Cardiac fibroblast (primary cell): Measurements from ENCODE around the gene NBPF19.
"Not testable (repeated sequence)": the region's sequence is repeated elsewhere in the genome, so short reads cannot be mapped to it uniquely, and the experiment has no call there.

Source experiments
- DNase-seq, 2 donors: peaks; one replicate each; pipeline versions ENCODE4 v3.0.0 to v3.0.0-alpha.2; 2010; ENCODE audit warnings: low read depth in 2 of 2
- H3K4me3 ChIP-seq, 2 donors: replicated peaks in 1 of 2; 1 replicate in 1 of 2; 2 replicates in 1 of 2; pipeline ENCODE4 v1.5.1; 2011; ENCODE audit warnings: low read depth in 2 of 2, low read length in 2 of 2, mild to moderate bottlenecking in 2 of 2, moderate library complexity in 1 of 2

The NBPF19 gene, protein sequence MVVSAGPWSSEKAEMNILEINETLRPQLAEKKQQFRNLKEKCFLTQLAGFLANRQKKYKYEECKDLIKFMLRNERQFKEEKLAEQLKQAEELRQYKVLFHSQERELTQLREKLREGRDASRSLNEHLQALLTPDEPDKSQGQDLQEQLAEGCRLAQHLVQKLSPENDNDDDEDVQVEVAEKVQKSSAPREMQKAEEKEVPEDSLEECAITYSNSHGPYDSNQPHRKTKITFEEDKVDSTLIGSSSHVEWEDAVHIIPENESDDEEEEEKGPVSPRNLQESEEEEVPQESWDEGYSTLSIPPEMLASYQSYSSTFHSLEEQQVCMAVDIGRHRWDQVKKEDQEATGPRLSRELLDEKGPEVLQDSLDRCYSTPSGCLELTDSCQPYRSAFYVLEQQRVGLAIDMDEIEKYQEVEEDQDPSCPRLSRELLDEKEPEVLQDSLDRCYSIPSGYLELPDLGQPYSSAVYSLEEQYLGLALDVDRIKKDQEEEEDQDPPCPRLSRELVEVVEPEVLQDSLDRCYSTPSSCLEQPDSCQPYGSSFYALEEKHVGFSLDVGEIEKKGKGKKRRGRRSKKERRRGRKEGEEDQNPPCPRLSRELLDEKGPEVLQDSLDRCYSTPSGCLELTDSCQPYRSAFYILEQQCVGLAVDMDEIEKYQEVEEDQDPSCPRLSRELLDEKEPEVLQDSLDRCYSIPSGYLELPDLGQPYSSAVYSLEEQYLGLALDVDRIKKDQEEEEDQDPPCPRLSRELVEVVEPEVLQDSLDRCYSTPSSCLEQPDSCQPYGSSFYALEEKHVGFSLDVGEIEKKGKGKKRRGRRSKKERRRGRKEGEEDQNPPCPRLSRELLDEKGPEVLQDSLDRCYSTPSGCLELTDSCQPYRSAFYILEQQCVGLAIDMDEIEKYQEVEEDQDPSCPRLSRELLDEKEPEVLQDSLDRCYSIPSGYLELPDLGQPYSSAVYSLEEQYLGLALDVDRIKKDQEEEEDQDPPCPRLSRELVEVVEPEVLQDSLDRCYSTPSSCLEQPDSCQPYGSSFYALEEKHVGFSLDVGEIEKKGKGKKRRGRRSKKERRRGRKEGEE (N-terminal part only)

DNA sequence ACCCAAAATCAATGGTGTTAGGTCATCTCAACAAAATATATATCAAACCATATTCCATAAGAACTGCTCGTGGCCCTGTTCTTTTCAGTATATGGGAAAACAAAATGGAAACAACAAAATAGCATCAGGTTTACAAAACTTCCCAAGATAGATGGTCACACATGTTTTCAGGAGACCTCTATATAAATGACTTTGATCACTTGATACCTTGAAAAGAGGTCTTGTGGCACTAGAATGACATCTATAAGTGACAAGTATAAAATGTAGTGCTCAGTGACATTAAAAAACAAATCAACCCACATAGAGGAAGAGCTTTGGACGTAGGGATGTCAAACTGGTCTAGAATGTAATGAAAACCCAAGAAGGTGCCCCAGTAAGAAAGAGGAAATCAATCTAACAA is at the start of gene NBPF19:
NBPF19 (plus strand) TSS at position 301 of the 400 bp plus-strand sequence. CDS start 888 bp downstream, outside the sequence.
- not testable (repeated sequence) for H3K4me3 ChIP-seq, DNase-seq

DNA sequence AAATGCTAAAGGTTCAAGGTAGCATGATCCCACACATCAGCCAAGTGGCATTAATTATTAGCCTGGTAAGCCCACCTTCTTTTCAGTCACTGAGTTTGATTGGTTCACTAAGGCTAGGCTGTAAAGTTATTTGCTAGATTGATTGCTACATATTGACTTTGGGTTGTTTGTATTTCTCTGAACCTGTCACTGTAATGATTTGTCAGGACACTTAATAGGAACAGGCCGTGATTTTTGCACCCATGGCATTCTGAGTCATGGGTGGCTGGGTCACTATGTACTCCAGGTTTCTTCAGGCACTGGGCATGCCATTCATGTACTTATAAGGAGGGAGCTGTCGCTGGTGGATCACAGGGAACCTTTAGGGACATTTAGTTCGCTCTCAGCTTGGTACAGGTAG is 46.5 kb upstream of the NBPF19 start:
- not testable (repeated sequence) for H3K4me3 ChIP-seq, DNase-seq

DNA sequence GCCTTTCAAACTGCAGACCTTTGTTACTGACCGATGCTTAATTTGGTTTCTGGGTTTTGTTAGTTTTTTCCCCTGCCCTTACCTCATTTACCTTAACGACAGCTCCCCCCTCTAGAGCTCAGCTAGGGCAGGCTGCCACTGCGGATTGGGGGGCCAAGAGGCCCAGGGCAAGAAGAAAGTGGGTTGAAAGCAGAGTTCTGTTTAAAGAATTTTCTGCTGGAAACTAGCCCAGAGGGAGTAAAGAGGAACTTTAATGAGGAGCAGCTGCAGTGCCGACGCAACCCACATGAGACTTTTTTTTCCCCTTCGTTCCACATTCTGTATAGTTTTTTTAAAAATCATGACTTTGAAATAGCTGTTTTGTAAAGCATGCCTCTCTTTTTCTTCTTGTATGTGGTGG is 29.4 kb upstream of the NBPF19 start:
- DNase-seq: peak; percentile 38 to 80
- H3K4me3 ChIP-seq: not testable (repeated sequence)

DNA sequence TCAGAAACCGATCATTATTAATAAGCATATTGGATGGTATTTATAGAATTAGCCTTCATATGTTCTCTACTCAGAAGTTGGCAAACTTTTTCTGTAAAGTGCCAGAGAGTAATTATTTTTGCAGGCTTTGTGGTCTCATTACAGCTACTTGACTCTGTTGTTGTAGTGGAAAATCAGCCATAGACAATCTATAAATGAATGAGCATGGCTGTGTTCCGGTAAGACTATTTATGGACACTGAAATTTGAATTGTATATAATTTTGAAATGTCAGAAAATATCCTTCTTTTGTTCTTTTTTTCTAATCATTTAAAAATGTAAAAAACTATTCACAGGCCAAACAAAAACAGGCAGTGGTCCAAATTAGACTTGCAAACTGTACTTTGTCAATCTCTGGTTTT is 22.6 kb upstream of the NBPF19 start:
- H3K4me3 ChIP-seq, DNase-seq: not testable (repeated sequence)

DNA sequence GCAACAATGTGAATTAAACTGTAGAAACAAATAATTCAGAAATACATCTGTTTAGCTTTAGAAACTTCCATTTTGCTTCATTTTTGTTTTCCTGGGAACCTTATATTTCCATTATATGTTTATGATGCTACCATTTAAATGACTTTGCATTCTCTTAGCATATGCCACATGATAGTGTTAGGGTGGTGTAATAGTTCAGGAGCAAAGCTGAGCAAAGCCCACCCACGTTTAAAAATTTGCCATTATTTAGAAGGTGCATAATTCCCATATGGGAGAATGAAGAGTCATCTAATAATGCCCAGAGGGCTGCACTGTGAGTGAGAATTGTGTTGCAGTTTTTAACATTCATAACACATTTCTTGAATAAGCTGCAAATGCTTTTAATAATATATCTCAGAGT is 22.2 kb upstream of the NBPF19 start:
- H3K4me3 ChIP-seq, DNase-seq: not testable (repeated sequence)

DNA sequence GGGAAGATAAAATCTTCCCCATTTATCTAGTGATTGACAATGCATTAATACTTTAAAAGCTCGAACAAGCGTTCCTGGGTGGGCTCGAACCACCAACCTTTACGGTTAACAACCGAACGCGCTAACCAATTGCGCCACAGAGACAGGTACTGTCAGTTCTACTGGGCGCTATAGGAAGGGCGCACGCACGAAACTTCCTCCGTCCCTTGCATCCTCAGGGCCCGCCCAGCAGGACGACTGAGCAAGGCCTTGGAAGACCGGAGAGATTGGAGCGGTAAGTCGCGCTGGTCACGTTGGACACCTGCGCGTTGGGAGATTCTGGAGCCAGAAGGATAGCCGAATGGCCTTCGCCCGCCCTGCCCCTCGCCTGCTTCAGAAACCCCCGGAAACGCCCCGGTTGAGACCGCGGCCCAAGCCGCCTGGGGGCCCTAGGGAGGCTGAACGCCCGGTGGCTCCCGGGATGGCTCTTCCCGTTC is 83.5 kb downstream of the NBPF19 start:
- peak; percentile 21 to 76 for DNase-seq
- H3K4me3 ChIP-seq: peak overlapping the region; percentile 19 to 36

DNA sequence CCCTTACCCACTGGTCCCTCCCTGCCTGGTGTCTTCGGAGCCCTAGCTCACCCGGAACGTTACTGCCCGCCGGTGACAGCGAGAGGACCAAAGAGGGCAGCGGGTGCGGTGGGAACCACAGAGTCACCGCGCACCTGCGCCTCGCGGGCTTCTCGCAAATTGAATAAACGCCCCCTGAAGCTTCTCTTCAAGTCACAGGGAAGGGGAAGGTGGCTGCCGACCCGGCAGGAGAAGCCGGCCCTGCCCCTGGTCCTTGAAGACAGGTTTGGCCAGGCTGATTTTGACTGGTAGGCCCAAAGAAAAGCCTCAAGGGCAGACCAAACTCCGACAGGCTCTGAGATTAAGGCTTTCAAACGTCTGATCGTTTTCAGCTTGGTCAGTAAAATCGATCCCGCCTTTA is 87.0 kb downstream of the NBPF19 start:
- not testable (repeated sequence) for DNase-seq, H3K4me3 ChIP-seq

DNA sequence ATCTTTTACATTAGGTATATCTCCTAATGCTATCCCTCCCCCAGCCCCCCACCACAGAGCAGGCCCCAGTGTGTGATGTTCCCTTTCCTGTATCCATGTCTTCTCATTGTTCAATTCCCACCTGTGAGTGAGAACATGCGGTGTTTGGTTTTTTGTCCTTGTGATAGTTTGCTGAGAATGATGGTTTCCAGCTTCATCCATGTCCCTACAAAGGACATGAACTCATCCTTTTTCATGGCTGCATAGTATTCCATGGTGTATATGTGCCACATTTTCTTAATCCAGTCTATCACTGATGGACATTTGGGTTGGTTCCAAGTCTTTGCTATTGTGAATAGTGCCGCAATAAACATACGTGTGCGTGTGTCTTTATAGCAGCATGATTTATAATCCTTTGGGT is 90.6 kb downstream of the NBPF19 start:
- not testable (repeated sequence) for DNase-seq, H3K4me3 ChIP-seq

DNA sequence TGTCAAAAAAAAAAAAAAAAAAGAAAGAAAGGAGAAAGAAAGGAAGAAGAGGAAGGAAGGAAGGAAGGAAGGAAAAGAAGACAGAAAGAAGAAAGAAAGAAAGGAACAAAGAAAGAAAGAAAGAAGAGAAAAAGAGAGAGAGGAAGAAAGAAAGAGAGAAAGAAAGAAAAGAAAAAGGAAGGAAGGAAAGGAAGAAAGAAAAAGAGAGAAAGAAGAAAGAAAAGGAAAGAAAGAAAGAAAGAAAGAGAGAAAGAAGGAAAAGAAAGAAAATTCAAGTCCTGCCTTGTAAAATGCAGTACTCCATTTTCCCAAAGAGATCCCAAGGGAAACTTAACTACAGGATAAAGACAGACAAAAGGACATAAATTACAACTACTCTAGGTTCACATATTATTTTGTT is 97.9 kb downstream of the NBPF19 start:
- DNase-seq, H3K4me3 ChIP-seq: not testable (repeated sequence)

DNA sequence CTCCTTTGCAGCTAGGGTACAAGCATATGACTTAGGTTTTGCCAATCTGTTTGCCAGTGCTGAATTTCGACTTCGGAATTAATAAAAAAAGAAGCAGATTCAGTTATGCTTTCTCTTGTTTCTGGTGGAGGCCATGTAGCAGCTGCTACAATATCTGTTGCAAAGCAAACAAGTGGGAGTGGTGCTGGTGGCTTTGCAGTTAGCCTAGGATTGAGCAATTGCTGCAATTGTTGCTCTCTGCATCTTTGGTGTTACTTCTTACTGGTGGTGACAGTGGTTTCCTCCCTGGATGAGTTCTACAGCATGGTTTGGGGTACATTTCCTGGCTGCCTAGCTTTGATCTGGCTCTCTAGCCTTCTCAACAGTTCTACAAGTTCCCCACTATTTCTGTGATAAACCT is 110.7 kb downstream of the NBPF19 start:
- H3K4me3 ChIP-seq, DNase-seq: not testable (repeated sequence)
